ENCODE data around the gene EIF4E.
"Not testable (repeated sequence)": the region's sequence is repeated elsewhere in the genome, so short reads cannot be mapped to it uniquely, and the experiment has no call there.

Gene EIF4E

GRCh38 chr4:98928505-98929340, at the start of gene EIF4E:
EIF4E (minus strand) TSS chr4:98929133; CDS start chr4:98929112, 21 bp downstream.
- peak; percentile 100 for DNase-seq (ENCODE audit: low spot score)

GRCh38 chr4:98977557-98977956, 48.6 kb upstream of the EIF4E start:
- DNase-seq (ENCODE audit: low spot score), result no peak

GRCh38 chr4:98976716-98977115, 47.8 kb upstream of the EIF4E start:
- DNase-seq (ENCODE audit: low spot score), result no peak

- DNase-seq (ENCODE audit: low spot score), result no peak
These were observed 41.2 kb upstream of the EIF4E start for GRCh38 chr4:98969878-98970785.

GRCh38 chr4:98967786-98968329, 38.9 kb upstream of the EIF4E start:
- no peak for DNase-seq (ENCODE audit: low spot score)

GRCh38 chr4:98966926-98967325, 38.0 kb upstream of the EIF4E start:
- no peak for DNase-seq (ENCODE audit: low spot score)

GRCh38 chr4:98963538-98964433, 34.9 kb upstream of the EIF4E start:
- DNase-seq (ENCODE audit: low spot score), result no peak

GRCh38 chr4:98961770-98962169, 32.8 kb upstream of the EIF4E start:
- no peak for DNase-seq (ENCODE audit: low spot score)

- no peak for DNase-seq (ENCODE audit: low spot score)
These were observed 30.5 kb upstream of the EIF4E start for GRCh38 chr4:98959411-98959810.

- DNase-seq (ENCODE audit: low spot score), result no peak
These were observed 29.1 kb upstream of the EIF4E start for GRCh38 chr4:98958065-98958464.

GRCh38 chr4:98955229-98955628, 26.3 kb upstream of the EIF4E start:
- no peak for DNase-seq (ENCODE audit: low spot score)

- no peak for DNase-seq (ENCODE audit: low spot score)
These were observed 22.8 kb upstream of the EIF4E start for GRCh38 chr4:98951710-98952109.

GRCh38 chr4:98950925-98951324, 22.0 kb upstream of the EIF4E start:
- peak; percentile 39 for DNase-seq (ENCODE audit: low spot score)

- no peak for DNase-seq (ENCODE audit: low spot score)
These were observed 17.4 kb upstream of the EIF4E start for GRCh38 chr4:98946359-98946758.

- no peak for DNase-seq (ENCODE audit: low spot score)
These were observed 16.4 kb upstream of the EIF4E start for GRCh38 chr4:98945297-98945850.

- peak; percentile 65 for DNase-seq (ENCODE audit: low spot score)
These were observed 11.0 kb upstream of the EIF4E start for GRCh38 chr4:98939892-98940298.

- no peak for DNase-seq (ENCODE audit: low spot score)
These were observed 10.5 kb upstream of the EIF4E start for GRCh38 chr4:98939438-98939837.

- DNase-seq (ENCODE audit: low spot score), result peak; percentile 83
These were observed 9.2 kb upstream of the EIF4E start for GRCh38 chr4:98937986-98938720.

GRCh38 chr4:98935633-98936032, 6.7 kb upstream of the EIF4E start:
- no peak for DNase-seq (ENCODE audit: low spot score)

GRCh38 chr4:98934851-98935250, 5.9 kb upstream of the EIF4E start:
- DNase-seq (ENCODE audit: low spot score), result not testable (repeated sequence)

GRCh38 chr4:98932539-98932938, 3.6 kb upstream of the EIF4E start:
- peak; percentile 84 for DNase-seq (ENCODE audit: low spot score)
